Muscle layer of duodenum (tissue), 2 donors: ENCODE measurements around the gene PALLD.
"Not testable (repeated sequence)": the region's sequence is repeated elsewhere in the genome, so short reads cannot be mapped to it uniquely, and the experiment has no call there.

Experiments used
- H3K27ac ChIP-seq: one replicate; pipeline ENCODE4 v1.7.0; 2013; ENCODE audit warnings: mild to moderate bottlenecking, low read length
- H3K27me3 ChIP-seq: one replicate; pipeline ENCODE4 v1.7.0; 2013; ENCODE audit warnings: low read depth, mild to moderate bottlenecking, control low read depth, low read length
- H3K36me3 ChIP-seq, 2 donors: one replicate each; pipeline ENCODE4 v1.7.0; 2013; ENCODE audit warnings: low read length in 2 of 2, control low read depth in 1 of 2, mild to moderate bottlenecking in 1 of 2; ENCODE audit not compliant: insufficient read depth in 2 of 2, control insufficient read depth in 1 of 2
- H3K4me1 ChIP-seq, 2 donors: one replicate each; pipeline ENCODE4 v1.7.0; 2013; ENCODE audit warnings: low read length in 2 of 2, mild to moderate bottlenecking in 2 of 2, control low read depth in 1 of 2, moderate library complexity in 1 of 2; ENCODE audit not compliant: insufficient read depth in 2 of 2, control insufficient read depth in 1 of 2
- H3K4me3 ChIP-seq, 2 donors: one replicate each; pipeline ENCODE4 v1.7.0; 2013; ENCODE audit warnings: low read length in 2 of 2, low read depth in 1 of 2, mild to moderate bottlenecking in 1 of 2
- H3K9me3 ChIP-seq, 2 donors: one replicate each; pipeline ENCODE4 v1.7.0; 2013; ENCODE audit warnings: low read length in 2 of 2, control low read depth in 1 of 2, mild to moderate bottlenecking in 1 of 2; ENCODE audit not compliant: control insufficient read depth in 1 of 2
- donor health status: healthy.

PALLD gene

GRCh38 chr4:168717847-168718246, 221.0 kb downstream of the PALLD start:
- Histone ChIP-seq H3K27me3 (no peaks in the 10 kb centered on the region), H3K4me1 (peaks cover 0 to 5% of the 10 kb centered on the region in 2 donors), H3K9me3 (no peaks in the 10 kb centered on the region), H3K36me3 (no peaks in the 10 kb centered on the region), H3K4me3 (no peak overlapping the region), H3K27ac (peak overlapping the region; percentile 19)

- Histone ChIP-seq H3K9me3 (no peaks in the 10 kb centered on the region), H3K36me3 (no peaks in the 10 kb centered on the region), H3K4me3 (no peak overlapping the region), H3K27ac (no peak overlapping the region), H3K27me3 (no peaks in the 10 kb centered on the region), H3K4me1 (peaks cover 0 to 5% of the 10 kb centered on the region in 2 donors)
Measured at GRCh38 chr4:168719725-168720124, 222.9 kb downstream of the PALLD start.

GRCh38 chr4:168720396-168720900, 223.6 kb downstream of the PALLD start:
- no peaks in the 10 kb centered on the region for H3K36me3 ChIP-seq
- no peaks in the 10 kb centered on the region for H3K27me3 ChIP-seq
- no peak overlapping the region for H3K27ac ChIP-seq
- no peak overlapping the region for H3K4me3 ChIP-seq
- no peaks in the 10 kb centered on the region for H3K9me3 ChIP-seq
- H3K4me1 ChIP-seq = peaks cover 0 to 5% of the 10 kb centered on the region in 2 donors

GRCh38 chr4:168722391-168722790, 225.5 kb downstream of the PALLD start:
- Histone ChIP-seq H3K36me3 (no peaks in the 10 kb centered on the region), H3K4me1 (peaks cover 0 to 2% of the 10 kb centered on the region in 2 donors), H3K27me3 (no peaks in the 10 kb centered on the region), H3K27ac (no peak overlapping the region), H3K9me3 (no peaks in the 10 kb centered on the region), H3K4me3 (no peak overlapping the region)

GRCh38 chr4:168723020-168723419, 226.2 kb downstream of the PALLD start:
- H3K4me1 ChIP-seq = no peaks in the 10 kb centered on the region
- H3K27ac ChIP-seq = no peak overlapping the region
- H3K9me3 ChIP-seq = no peaks in the 10 kb centered on the region
- H3K36me3 ChIP-seq = no peaks in the 10 kb centered on the region
- H3K27me3 ChIP-seq = no peaks in the 10 kb centered on the region
- no peak overlapping the region for H3K4me3 ChIP-seq

GRCh38 chr4:168723569-168723968, 226.7 kb downstream of the PALLD start:
- Histone ChIP-seq H3K27me3 (no peaks in the 10 kb centered on the region), H3K36me3 (no peaks in the 10 kb centered on the region), H3K27ac (no peak overlapping the region), H3K9me3 (no peaks in the 10 kb centered on the region), H3K4me3 (no peak overlapping the region), H3K4me1 (no peaks in the 10 kb centered on the region)

GRCh38 chr4:168724243-168724642, 227.4 kb downstream of the PALLD start:
- Histone ChIP-seq H3K4me3 (no peak overlapping the region), H3K27ac (no peak overlapping the region), H3K36me3 (no peaks in the 10 kb centered on the region), H3K27me3 (no peaks in the 10 kb centered on the region), H3K4me1 (no peaks in the 10 kb centered on the region), H3K9me3 (no peaks in the 10 kb centered on the region)

- Histone ChIP-seq H3K27me3 (no peaks in the 10 kb centered on the region), H3K27ac (no peak overlapping the region), H3K9me3 (no peaks in the 10 kb centered on the region), H3K4me1 (no peaks in the 10 kb centered on the region), H3K4me3 (no peak overlapping the region), H3K36me3 (no peaks in the 10 kb centered on the region)
Measured at GRCh38 chr4:168724686-168725411, 228.0 kb downstream of the PALLD start.

GRCh38 chr4:168725930-168726329, 229.1 kb downstream of the PALLD start:
- Histone ChIP-seq H3K27me3 (no peaks in the 10 kb centered on the region), H3K4me1 (no peaks in the 10 kb centered on the region), H3K9me3 (no peaks in the 10 kb centered on the region), H3K4me3 (no peak overlapping the region), H3K36me3 (no peaks in the 10 kb centered on the region), H3K27ac (no peak overlapping the region)

- H3K36me3 ChIP-seq, H3K4me1 ChIP-seq, H3K27ac ChIP-seq, H3K4me3 ChIP-seq, H3K27me3 ChIP-seq, H3K9me3 ChIP-seq: not testable (repeated sequence)
Measured at GRCh38 chr4:168727181-168727580, 230.3 kb downstream of the PALLD start.

GRCh38 chr4:168731006-168731636, 234.3 kb downstream of the PALLD start:
- H3K36me3 ChIP-seq = no peaks in the 10 kb centered on the region
- no peak overlapping the region for H3K27ac ChIP-seq
- peaks cover 0 to 4% of the 10 kb centered on the region in 2 donors for H3K4me1 ChIP-seq
- H3K4me3 ChIP-seq = no peak overlapping the region
- no peaks in the 10 kb centered on the region for H3K27me3 ChIP-seq
- no peaks in the 10 kb centered on the region for H3K9me3 ChIP-seq
